Mucosa of descending colon (tissue), 3 donors: ENCODE measurements around the gene RRH. TPM values are rescaled to one million over a fixed set of nuclear protein-coding genes. Genes with fewer than 3 reads are reported as not detected.

Source experiments
- ATAC-seq: fragments of 200-7000 bp; cut with Tn5 transposase; one replicate; pipeline ENCODE4 v1.9.1; 2020; ENCODE audit warnings: mild to moderate bottlenecking, moderate library complexity
- DNase-seq, 3 donors: peaks; one replicate each; pipeline ENCODE4 v3.0.0-alpha.2; 2020
- H3K36me3 ChIP-seq: fragments of 200-600 bp; one replicate; pipeline ENCODE4 v1.8.0; 2021; ENCODE audit warnings: low read depth, mild to moderate bottlenecking
- H3K4me1 ChIP-seq: fragments of 200-600 bp; one replicate; pipeline ENCODE4 v1.8.0; 2021; ENCODE audit warnings: low read depth, mild to moderate bottlenecking
- H3K4me3 ChIP-seq: fragments of 200-600 bp; one replicate; pipeline ENCODE4 v1.8.0; 2021; ENCODE audit warnings: mild to moderate bottlenecking
- H3K9me3 ChIP-seq: fragments of 200-600 bp; one replicate; pipeline ENCODE4 v1.8.0; 2021; ENCODE audit warnings: mild to moderate bottlenecking
- CTCF ChIP-seq: fragments of 200-600 bp; IDR thresholded peaks from one replicate; pipeline ENCODE4 v1.8.0; 2022; ENCODE audit warnings: antibody characterized with exemption, mild to moderate bottlenecking
- intact Hi-C, 2 donors: fragments of 100-400 bp; cut with DNase I in 1 of 2; cut with micrococcal nuclease in 1 of 2; formaldehyde crosslinking; loops; one replicate each; pipeline versions ENCODE4 v1.11.0 to v1.11.1; 2022; cut with DNase I, micrococcal nuclease
- total RNA-seq, 3 donors: library from RNA; stranded (reverse); fragmentation: NEBNext Ultra II Directional in 2 of 3; extraction: Animal tissue kit (Norgen Biotek cat#: 25700) in 2 of 3; gene quantifications; one replicate each; pipeline versions ENCODE4 v1.2.1 to v1.2.4, GENCODE V29; 2021 to 2023
- donor health status: DM: no; HTN: no; CAD: no; lungs with moderate emphysema.
- donor health status: DM: no; HTN: no; CAD: no.
- donor health status: DM: no; HTN: yes; CAD: no.

Gene RRH
- total RNA-seq, 3 donors from 2014 or later, result not detected

- no peak for ATAC-seq
- no peak for TF ChIP-seq CTCF
- intact Hi-C loops, result no loop called here
- Histone ChIP-seq H3K4me1 (no peaks in the 10 kb centered on the region), H3K36me3 (no peaks in the 10 kb centered on the region), H3K9me3 (no peaks in the 10 kb centered on the region), H3K4me3 (no peak overlapping the region)
- DNase-seq, result no peak
These were observed 51.3 kb downstream of the RRH start for GRCh38 chr4:109879081-109879480.

- no peak for TF ChIP-seq CTCF
- ATAC-seq, result no peak
- intact Hi-C loops, result no loop called here
These were observed 52.0 kb downstream of the RRH start for GRCh38 chr4:109879636-109880314.

GRCh38 chr4:109886303-109886702 lies 58.5 kb downstream of the RRH start:
- intact Hi-C loops, result no loop called here
- no peaks in the 10 kb centered on the region for H3K36me3 ChIP-seq
- no peak for TF ChIP-seq CTCF
- ATAC-seq (no peak), DNase-seq (no peak)
- H3K4me1 ChIP-seq, result no peaks in the 10 kb centered on the region
- no peak overlapping the region for H3K4me3 ChIP-seq
- H3K9me3 ChIP-seq, result no peaks in the 10 kb centered on the region

More at GRCh38 chr4:109879636-109880314, 52.0 kb downstream of the RRH start:
- no peaks in the 10 kb centered on the region for H3K4me1 ChIP-seq
- no peak overlapping the region for H3K4me3 ChIP-seq
- DNase-seq, result no peak
- H3K9me3 ChIP-seq, result no peaks in the 10 kb centered on the region
- no peaks in the 10 kb centered on the region for H3K36me3 ChIP-seq

- no peak for TF ChIP-seq CTCF
- ATAC-seq, result no peak
These were observed 59.3 kb downstream of the RRH start for GRCh38 chr4:109887071-109887470.

GRCh38 chr4:109890076-109890475 lies 62.3 kb downstream of the RRH start:
- ATAC-seq (no peak), DNase-seq (no peak)
- intact Hi-C loops, result no loop called here
- no peaks in the 10 kb centered on the region for H3K4me1 ChIP-seq
- TF ChIP-seq CTCF, result no peak
- H3K9me3 ChIP-seq, result no peaks in the 10 kb centered on the region
- no peaks in the 10 kb centered on the region for H3K36me3 ChIP-seq
- no peak overlapping the region for H3K4me3 ChIP-seq

More at GRCh38 chr4:109887071-109887470, 59.3 kb downstream of the RRH start:
- Histone ChIP-seq H3K4me1 (no peaks in the 10 kb centered on the region), H3K9me3 (no peaks in the 10 kb centered on the region), H3K4me3 (no peak overlapping the region), H3K36me3 (no peaks in the 10 kb centered on the region)
- intact Hi-C loops, result no loop called here
- no peak for DNase-seq

Other genes with a start within 250 kb of the RRH start
- 10 to 100 TPM; 40.1 to 81.5 (median 78.7) TPM for gene CASP6, start 124.5 kb upstream of the RRH start, total RNA-seq
- gene PLA2G12A, start 97.9 kb upstream of the RRH start, total RNA-seq, result 10 to 100 TPM; 30.9 to 45.3 (median 43.5) TPM
- 10 to 100 TPM in 1 of 3 donors, 1 to 10 TPM in 2; 3.3 to 11.8 (median 6.6) TPM for gene CFI, start 26.0 kb upstream of the RRH start, total RNA-seq
- 10 to 100 TPM; 10.3 to 15.9 (median 11.5) TPM for gene GAR1, start 12.2 kb upstream of the RRH start, total RNA-seq
- gene LRIT3, start 20.1 kb downstream of the RRH start, total RNA-seq, result under 1 TPM in 1 of 3 donors, not detected in 2; 0.06 TPM
- 1 to 10 TPM; 1.6 to 2.6 (median 2.5) TPM for gene EGF, start 84.9 kb downstream of the RRH start, total RNA-seq